ENCODE data around the gene DNAJC11.

Gene DNAJC11

GRCh38 chr1:6585841-6586240 is 115.8 kb downstream of the DNAJC11 start:
- no peak for DNase-seq (ENCODE audit: low spot score)

GRCh38 chr1:6585081-6585722 is 116.4 kb downstream of the DNAJC11 start:
- no peak for DNase-seq (ENCODE audit: low spot score)

All from activated CD4-positive, alpha-beta T cell treated with anti-CD3 and anti-CD28 coated beads, Interleukin-2, Interleukin-4, amounts not matched to agents 100 ng/mL and 50 ng/mL, durations not matched to agents 16 hours and 8 hours (primary cell).